Measurements from ENCODE around the gene AKAP13.
"Not testable (repeated sequence)": the region's sequence is repeated elsewhere in the genome, so short reads cannot be mapped to it uniquely, and the experiment has no call there.

AKAP13 gene

DNA sequence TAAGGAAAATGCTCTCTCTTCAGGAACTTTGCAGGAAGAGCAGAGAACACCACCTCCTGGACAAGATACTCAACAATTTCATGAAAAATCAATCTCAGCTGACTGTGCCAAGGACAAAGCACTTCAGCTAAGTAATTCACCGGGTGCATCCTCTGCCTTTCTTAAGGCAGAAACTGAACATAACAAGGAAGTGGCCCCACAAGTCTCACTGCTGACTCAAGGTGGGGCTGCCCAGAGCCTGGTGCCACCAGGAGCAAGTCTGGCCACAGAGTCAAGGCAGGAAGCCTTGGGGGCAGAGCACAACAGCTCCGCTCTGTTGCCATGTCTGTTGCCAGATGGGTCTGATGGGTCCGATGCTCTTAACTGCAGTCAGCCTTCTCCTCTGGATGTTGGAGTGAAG, 200.5 kb downstream of the AKAP13 start:
- peak; percentile 60 to 76 for DNase-seq

DNA sequence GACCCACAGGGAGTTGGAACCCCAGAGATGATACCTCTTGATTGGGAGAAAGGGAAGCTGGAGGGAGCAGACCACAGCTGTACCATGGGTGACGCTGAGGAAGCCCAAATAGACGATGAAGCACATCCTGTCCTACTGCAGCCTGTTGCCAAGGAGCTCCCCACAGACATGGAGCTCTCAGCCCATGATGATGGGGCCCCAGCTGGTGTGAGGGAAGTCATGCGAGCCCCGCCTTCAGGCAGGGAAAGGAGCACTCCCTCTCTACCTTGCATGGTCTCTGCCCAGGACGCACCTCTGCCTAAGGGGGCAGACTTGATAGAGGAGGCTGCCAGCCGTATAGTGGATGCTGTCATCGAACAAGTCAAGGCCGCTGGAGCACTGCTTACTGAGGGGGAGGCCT, 201.1 kb downstream of the AKAP13 start:
- DNase-seq, result peak; percentile 65 to 70

DNA sequence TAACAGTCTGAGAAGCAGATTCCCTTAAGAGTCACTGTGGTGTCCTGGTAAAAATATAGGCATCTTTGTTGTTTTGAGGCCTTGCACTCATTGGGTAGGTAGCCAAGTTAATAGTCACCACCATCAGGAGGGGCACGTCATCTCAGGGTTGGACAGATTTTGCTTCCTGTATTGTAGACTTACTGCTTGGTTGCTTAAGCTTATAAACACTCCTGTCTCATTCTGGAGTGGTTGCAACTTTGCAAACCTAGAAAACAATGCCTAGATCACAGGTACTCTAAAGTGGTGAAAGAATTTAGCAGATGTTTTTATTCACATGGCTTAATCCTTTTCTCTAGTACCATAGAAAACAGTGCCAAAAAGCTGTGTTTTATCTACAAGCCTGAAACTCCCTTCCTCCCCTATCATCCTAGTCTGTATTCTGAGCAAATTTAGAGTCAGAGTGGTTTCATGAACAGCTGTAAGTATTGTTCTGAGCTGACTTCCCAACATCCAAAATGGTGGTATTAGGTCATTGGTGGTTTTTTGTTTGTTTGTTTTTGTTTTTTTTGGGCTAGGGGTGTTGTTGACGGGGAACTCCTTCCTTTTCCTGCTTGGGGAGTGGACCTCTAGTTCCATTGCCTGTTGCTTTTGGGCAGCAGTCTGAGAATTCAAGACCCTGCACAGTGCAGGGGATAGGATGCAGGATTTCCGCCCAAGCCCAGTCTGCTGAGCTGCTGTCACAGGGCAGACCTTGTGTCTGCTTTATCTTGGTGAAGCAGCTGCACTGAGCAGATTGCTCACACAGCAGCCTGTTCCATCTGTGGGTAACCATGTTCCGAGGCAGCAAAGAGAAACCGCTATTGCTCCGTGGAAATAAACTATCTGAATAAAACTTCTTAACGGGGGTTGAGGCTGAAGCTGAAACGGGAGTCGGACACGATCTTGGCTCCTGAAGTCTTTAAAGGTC, 202.0 kb downstream of the AKAP13 start:
- peak; percentile 69 to 74 for DNase-seq

DNA sequence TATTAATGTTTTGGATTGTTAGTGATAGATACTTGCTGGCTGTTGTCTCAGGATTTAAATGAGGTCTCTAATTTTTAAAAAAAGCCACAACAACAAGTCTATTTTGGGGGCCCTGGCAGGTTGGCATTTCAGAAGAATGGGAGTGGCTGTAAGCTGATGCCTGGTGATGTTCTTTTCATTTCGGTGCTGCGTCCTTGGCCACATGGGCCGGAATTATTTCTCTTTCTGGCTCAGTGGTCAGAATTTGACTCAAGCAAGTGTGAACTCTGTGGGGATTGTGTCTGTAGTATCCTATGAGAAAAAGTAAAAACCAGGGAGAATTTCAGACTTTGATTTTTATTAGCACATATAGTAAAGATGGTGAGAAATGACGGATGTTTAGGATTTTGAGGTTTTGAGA, 203.0 kb downstream of the AKAP13 start:
- peak; percentile 28 to 35 for DNase-seq

DNA sequence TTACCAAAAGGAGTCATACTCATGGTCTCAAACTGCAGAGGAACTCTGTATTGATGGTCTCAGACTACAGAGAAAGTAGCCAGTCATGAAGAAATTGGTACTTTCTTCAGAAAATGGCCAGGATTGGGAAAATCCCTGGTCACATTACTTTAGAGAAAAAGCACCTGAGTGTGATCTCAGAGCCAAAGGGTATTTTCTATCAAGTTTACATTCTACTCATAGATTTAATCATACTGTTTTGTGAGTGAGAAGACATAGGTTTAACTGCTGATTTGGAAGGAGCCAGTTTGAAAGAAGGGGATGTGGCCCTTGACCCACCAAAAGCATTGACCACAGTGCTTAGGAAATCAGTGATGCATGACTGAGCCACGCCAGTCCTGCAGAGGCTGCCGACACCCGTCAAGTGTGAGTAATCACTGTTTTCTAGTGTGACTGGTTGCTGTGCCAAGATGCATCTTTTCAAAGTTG, 203.6 kb downstream of the AKAP13 start:
- DNase-seq, result peak; percentile 45 to 76

DNA sequence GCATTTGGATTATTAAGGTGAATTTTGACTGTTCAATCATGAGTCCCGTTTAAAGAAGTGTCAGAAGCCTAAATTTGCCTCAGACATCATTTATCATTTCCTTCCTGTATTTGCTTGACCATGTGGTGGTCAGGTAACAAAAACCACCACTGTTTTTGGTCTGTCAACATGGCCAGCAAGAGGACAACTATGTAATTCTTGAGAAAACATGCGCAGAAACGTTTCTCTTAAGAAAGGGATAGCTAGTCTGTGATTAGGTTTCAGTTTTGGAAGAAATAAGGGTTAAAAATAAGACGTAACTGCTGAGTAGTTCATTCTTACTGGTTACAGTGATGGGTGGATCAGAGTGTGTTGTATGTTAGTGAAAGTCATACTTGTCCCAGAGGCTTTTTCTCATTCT, 204.5 kb downstream of the AKAP13 start:
- DNase-seq, result peak in 1 of 2 donors; percentile 14

DNA sequence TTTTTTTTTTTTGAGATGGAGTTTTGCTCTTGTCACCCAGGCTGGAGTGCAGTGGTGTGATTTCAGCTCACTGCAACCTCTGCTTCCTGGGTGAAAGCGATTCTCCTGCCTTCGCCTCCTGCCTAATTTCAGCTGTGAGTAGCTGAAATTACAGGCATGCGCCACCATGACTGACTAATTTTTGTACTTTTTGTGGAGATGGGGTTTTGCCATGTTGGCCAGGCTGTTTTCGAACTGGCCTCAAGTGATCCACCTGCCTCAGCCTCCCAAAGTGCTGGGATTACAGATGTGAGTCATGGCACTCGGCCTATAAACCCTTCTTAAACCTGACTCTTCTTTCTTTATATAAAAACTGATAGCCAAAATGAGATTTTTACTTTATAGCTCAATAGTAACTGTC, 205.8 kb downstream of the AKAP13 start:
- not testable (repeated sequence) for DNase-seq

DNA sequence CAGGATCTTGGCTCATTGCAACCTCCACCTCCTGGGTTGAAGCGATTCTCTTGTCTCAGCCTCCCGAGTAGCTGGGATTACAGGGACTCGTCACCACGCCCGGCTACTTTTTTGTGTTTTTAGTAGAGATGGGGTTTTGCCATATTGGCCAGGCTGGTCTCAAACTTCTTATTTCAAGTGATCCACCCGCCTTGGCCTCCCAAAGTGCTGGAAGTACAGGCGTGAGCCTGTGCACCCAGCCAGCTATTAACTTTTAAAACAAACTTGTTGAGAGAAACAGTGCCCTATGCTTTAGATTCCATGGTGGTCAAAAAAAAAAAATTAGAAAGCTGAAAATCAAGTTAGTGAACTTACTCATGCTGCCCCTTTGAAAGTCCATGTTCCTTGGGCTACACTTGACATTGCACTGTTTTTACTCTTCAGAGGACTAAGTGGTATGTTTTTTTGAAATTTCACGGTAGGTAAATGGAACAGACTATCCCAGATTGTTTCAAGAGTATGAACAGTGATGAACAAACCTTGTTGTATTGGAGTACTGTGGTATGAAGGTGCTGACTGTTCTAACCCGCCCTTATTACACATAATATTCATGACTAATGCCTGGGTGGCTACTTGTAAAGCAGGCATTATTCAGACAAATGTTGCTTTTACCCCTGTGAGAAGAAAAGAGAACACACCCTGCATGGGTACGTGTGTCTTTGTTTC, 207.5 kb downstream of the AKAP13 start:
- DNase-seq, result no peak

DNA sequence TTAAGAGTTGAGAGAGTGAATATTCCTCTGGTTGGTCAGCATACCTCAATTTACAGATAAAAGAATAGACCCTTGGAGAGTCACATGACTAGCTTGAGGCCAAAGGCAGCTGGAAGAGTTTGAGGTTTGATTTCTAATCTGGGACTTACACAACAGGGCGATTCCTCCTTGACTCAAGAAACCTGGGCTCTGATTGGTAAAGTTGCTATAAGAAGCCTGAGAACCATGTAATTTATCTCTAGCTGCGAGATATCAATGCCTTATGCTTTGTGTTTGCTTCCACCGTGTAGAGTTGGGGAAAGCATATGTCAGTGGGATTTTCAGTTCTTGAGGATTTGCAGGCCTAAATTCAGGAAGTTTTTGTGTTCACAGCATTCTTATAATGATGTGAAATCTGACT, 208.3 kb downstream of the AKAP13 start:
- no peak for DNase-seq

DNA sequence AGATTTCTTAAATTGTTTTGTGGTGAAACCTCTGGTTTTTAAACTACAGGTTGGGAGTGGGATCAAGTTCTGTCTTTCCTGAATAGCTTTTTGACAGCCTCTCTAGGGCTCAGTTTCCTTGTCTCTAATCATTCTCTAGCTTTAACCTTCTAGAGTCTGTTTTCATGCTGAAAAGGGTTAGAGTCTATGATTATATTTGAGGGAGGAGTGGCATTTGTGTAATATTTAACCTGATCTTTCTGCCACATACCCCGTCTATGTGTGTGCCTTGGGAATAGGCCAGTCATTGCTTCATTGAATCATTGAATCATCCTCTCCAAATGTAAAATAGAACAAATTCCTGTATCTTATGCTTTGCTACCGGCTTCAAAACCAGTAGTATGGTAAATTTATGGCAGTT, 209.4 kb downstream of the AKAP13 start:
- DNase-seq, result no peak

DNA sequence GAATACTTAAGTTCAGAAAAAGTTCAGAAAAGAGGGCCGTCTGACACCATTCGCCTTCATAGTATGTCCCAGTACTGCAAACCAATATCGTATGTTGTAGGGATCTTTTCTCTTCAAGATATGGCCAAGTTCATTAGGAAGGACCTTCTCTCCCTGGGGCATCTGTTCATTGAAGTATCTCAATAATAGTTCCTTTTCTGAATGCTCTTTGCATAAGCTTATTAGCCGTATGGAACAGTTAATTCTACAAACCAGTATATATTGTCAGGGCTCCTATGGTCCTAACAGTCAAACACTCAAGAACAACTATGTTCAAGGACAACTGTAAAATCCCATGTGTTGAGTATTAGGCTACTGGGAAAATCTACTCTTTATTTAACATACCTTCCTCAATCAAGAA, 211.2 kb downstream of the AKAP13 start:
- no peak for DNase-seq

DNA sequence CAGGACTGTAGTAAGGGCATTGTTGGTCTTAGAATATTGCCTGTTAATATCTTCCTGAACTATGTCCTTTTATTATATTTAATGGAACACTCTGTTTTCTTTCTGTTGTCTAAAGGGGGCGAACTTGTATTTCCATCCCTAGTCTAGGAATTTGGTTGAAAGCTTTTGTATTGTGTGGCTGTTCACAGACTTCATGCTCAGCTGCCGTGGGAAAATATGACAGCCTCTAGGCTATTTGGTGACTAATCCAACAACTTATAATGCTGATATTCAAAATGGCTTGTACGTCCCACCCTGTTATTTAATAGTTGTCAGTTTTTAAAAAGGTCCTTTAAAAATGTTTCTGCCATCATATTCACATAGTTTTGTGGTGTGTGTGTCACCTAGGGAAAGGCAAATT, 211.7 kb downstream of the AKAP13 start:
- no peak for DNase-seq

DNA sequence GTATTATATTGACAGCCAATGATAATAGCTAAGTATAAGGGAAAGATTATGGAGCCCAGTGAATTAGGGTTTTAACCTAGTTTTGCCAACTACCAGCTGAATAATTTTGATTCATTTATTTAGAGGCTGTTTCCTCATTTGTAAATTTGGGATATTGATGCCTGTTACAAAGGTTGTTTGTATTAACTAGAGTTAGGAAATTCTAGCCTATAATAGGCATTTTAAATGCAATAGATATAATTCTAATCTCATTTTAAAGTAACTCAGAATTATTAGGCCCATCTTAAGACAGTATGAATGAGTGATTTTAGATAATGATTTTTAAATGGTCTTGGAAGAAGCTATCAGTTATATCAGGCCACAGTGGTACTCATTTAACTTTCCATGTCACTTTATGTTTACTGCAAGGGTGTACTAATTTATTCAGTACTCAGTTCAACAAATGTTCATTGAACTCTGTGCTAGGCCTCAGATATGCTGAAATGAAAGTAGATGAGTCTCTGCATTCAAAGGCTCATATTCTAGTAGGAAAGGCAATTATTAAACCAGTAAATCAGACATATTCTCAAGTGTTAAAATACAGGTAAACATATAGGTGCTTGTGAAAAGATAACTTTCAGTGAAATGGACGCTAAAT, 213.5 kb downstream of the AKAP13 start:
- DNase-seq, result no peak

DNA sequence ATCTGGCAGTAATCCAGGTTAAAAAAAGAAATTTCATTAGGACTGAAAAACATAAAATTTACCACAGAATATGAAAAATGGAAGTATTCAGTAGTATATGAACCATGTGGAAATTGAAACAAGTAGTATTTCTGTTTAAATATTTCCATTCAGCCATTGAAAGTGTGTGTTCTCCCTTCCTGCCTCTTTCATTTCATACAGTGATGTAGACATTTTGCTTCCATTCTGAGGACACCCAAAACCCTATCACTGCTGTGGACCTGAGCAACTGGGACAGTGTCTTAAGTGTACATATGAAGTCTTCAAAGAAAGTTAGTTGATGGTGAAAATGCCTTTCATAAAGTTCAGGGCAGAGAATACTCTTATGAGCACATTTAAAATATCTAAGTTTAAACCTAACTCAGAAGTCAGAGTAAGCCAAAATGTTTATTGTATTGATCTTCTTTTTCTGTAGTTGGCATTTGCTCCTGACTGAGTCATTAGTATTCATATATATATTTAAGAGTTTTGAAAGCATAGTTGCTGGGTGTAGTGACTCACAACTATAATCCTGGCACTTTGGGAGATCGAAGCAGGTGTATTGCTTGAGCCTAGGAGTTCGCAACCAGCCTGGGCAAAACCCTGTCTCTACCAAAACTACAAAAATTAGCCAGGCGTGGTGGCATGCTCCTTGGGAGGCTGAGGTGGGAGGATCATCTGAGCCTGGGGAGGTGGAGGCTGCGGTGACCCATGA, 215.6 kb downstream of the AKAP13 start:
- no peak for DNase-seq

DNA sequence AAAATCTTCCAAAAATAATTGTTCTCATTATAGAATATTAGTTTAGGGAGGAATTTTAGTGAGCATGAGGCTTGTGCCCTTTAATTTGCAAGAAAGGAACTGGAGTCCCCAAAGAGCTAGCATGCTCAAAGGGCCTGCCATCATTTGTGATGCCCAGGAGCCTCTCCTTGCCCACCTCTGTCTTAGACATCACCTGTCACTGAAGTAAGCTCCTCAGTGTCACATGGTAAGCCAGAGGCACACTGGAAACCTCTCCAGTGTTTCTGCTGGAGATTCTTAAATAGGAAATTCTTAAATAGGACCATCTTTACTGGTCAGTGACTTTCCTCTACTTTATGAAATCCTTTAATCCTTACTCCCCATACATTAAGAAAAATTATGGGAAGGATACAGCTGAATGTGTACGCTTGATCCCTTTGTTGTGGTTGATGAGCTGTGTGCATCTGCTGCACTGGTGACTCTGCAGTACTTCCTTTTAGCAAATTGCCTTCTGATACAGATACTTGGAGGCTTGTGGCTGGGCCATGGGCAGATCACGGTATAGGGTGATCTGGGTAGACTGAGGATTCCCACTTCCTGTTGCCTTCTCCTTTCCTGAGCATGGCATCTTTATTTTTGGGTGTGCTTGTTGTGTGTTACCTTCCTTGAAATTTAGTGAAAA, 216.9 kb downstream of the AKAP13 start:
- DNase-seq, result peak in 1 of 2 donors; percentile 35

DNA sequence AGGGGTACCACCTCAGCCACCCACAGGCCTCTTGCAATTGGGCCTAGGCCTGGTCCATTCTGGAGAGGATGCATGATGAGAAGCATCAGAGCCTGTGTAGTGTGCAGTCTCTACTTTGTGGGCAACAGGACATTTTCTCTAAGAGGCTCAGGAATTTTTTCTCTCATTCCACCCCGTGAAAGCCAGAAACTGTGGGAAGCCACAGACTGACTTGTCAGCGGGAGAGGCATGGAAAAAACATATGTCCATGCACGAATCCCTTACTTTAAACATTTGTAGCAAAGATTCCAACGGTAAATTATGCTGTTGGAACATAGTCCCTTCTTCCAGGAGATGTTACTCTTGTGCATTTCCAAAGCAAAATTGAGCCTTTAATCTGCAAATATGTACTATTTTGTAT, 217.8 kb downstream of the AKAP13 start:
- DNase-seq, result no peak

DNA sequence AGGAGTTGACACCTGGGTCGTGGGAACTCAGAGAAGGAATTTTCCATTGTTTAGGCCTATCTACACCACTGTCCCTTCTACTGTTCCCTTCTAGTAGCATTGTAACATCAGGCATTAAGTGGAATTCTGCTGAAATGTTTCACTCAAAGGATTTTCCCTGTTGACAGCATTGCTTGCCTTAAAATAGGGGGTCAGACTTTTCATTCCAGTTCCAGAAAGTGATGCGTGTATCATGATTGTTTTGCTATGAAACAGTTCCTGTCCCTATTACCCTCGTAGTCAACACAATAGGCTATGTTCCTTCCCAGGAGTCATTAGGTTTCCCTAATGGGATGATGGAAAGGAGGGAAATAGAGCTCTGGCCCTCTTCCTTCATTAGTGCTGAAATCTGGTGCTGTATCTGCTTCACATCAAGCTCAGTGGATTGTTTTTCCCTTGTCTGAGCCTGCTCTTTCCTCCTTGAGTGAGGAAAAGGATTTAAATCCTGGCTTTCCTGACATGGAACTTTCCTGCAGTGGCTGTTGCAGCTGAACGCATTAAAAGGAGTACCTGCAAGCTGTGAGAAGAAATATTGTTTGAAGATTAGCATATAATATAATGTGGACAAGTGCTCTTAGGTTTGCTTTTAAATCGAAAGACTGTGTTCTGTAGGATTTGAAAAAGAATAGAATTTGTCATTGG, 218.5 kb downstream of the AKAP13 start:
- DNase-seq, result no peak

DNA sequence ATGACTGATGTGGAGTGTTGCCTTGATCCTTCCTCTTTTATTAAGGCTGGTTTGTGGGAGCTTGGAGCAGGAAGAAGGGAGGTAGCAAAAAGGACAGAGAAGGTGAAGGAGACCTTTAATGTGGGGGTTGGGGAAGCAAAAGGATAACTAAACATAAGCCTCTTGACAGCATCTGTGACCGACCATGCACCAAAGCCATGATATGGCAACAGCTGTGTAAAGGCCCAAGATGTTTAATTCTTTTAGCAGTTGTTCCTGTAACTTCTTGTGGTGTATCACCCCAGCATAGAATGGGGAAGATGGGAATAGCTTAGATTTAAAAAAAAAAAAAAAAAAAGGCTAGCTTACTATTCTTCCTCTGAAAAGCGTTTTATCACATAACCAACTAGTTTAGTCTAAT, 219.6 kb downstream of the AKAP13 start:
- no peak for DNase-seq

DNA sequence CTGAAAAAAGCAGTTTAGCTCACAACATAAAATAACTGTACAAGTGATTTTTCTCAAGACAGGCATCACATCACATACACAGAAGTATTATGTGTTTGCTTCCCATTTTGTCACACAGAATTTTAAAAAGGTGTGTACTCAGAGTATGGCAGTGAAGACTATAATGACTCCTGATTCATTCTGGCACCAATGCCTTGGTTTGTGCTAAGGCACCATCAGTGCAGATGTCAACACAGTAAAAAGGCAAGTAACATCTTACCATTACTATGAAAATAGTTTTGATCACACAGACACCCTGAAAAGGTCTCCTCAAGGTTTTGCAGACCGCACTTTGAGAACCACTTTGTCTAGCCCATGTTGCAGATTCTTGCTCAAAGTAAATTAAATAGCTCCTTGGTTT, 222.8 kb downstream of the AKAP13 start:
- DNase-seq, result no peak

DNA sequence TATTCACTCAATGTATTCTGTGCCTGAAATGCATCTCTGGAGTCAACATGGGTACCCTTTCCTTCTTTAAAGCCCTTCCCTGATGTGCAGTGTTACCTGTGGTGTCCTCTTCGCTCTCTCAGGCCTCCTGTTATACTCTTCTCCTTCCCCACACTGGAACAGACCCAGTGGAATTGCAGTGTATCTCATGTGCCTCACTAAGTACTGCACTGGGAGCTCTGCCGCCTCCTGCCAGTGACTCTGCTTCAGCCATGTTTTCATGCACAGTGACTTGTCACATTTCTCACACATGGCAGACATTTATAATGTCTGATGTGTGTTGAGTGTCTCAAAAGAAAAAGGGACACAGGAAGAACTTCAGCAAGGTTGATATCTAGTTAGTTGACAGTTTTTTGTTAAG, 223.3 kb downstream of the AKAP13 start:
- no peak for DNase-seq

DNA sequence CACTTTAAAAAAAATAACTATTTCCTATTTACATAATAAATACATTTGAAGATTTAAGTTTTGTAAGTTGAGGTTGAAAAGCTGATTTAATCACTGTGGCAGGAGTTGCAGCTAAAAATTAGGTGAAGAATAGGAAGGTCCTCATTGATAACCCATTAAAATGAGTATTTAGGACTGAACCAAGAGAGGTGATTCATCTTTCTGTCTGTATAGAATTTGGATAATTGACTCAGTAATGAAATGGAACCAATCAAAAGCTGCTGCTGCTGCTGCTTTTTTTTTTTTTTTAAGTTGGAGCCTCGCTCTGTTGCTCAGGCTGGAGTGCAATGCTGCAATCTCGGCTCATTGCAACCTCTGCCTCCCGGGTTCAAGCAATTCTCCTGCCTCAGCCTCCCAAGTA, 223.8 kb downstream of the AKAP13 start:
- no peak for DNase-seq

DNA sequence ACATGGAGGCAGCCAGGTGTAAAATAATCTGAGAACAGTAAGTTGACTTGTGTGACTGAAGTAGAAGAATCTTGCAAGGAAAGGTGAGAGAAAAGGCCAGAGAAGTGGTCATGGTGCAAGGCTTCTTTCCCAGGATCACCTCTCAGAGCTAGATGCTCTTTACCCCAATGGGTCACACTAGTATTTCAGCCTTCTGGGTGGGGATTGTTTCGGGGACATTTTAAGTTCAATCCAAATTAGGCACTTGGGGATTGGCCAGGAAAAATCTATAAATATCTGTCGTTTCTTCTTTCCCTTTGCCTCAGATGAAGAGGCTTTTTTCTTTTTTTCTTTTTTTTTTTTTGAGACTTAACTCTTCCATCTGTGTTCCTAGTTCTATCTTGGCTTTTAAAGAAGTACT, 226.3 kb downstream of the AKAP13 start:
- no peak for DNase-seq
